Kasumi-1 (cell line): ENCODE measurements around the gene FAM162B.
"Not testable (repeated sequence)": the region's sequence is repeated elsewhere in the genome, so short reads cannot be mapped to it uniquely, and the experiment has no call there.

Experiments
- DNase-seq, 2 experiments: peaks; one replicate each; lab custom pipeline; 2025; lab: John Stamatoyannopoulos, UW

Gene FAM162B

GRCh38 chr6:116726947-116727346 lies 38.6 kb downstream of the FAM162B start:
- no peak for DNase-seq

- no peak for DNase-seq
Measured at GRCh38 chr6:116714761-116715160, 50.8 kb downstream of the FAM162B start.

GRCh38 chr6:116714296-116714695 lies 51.2 kb downstream of the FAM162B start:
- DNase-seq, result no peak

DNA sequence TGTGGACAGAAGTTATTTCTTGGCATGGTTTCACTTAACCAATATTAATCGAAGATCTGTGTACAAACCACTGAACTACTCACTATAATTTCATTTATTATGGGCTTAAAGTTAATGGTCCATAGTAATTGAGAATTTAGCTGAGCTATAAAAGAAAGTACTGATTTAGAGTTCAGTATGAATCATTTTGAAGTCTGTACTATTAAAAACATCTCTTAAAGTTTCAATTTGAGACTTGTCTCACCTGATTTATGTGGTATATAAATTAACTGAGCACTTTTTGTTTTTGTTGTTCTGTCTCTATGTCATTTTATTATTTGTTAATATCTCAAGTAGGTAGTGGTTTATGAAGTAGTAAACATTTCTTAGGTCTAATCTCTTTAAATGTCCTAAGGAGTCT lies 59.6 kb downstream of the FAM162B start:
- DNase-seq, result no peak

- DNase-seq, result not testable (repeated sequence)
Measured at GRCh38 chr6:116703888-116704287, 61.6 kb downstream of the FAM162B start.
